Measurements from ENCODE around the gene FYTTD1. TPM values are rescaled to one million over a fixed set of nuclear protein-coding genes. Genes with fewer than 3 reads are reported as not detected.
A peak's percentile ranks its signal among the peaks of the same experiment; 100 is the strongest.
"Not testable (repeated sequence)": the region's sequence is repeated elsewhere in the genome, so short reads cannot be mapped to it uniquely, and the experiment has no call there.

FYTTD1 gene
- total RNA-seq, 1 donor from 2014 or later: 24.5 TPM

- peak; percentile 96 for DNase-seq (ENCODE audit: low read depth)
- TF ChIP-seq, protein P1, sequence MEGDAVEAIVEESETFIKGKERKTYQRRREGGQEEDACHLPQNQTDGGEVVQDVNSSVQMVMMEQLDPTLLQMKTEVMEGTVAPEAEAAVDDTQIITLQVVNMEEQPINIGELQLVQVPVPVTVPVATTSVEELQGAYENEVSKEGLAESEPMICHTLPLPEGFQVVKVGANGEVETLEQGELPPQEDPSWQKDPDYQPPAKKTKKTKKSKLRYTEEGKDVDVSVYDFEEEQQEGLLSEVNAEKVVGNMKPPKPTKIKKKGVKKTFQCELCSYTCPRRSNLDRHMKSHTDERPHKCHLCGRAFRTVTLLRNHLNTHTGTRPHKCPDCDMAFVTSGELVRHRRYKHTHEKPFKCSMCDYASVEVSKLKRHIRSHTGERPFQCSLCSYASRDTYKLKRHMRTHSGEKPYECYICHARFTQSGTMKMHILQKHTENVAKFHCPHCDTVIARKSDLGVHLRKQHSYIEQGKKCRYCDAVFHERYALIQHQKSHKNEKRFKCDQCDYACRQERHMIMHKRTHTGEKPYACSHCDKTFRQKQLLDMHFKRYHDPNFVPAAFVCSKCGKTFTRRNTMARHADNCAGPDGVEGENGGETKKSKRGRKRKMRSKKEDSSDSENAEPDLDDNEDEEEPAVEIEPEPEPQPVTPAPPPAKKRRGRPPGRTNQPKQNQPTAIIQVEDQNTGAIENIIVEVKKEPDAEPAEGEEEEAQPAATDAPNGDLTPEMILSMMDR (IDR thresholded peaks at IDR 0.05; ENCODE audit: insufficient read depth, low read length, poor library complexity, severe bottlenecking): no peak
- Histone ChIP-seq H3K27me3 (ENCODE audit: control insufficient read depth, insufficient read depth, low read length) (no peaks in the 10 kb centered on the region), H3K36me3 (ENCODE audit: control insufficient read depth, insufficient read depth, low read length) (no peaks in the 10 kb centered on the region), H3K4me3 (ENCODE audit: low read depth, low read length) (peak overlapping the region; percentile 4)
These were observed 37.5 kb upstream of the FYTTD1 start for GRCh38 chr3:197711973-197712707.

GRCh38 chr3:197713477-197713822, 36.2 kb upstream of the FYTTD1 start:
- TF ChIP-seq, protein P1 (IDR thresholded peaks at IDR 0.05; ENCODE audit: insufficient read depth, low read length, poor library complexity, severe bottlenecking): no peak
- H3K4me3 ChIP-seq (ENCODE audit: low read depth, low read length): no peak overlapping the region
- no peaks in the 10 kb centered on the region for H3K27me3 ChIP-seq (ENCODE audit: control insufficient read depth, insufficient read depth, low read length)
- H3K36me3 ChIP-seq (ENCODE audit: control insufficient read depth, insufficient read depth, low read length): no peaks in the 10 kb centered on the region
- peak; percentile 62 for DNase-seq (ENCODE audit: low read depth)

DNA sequence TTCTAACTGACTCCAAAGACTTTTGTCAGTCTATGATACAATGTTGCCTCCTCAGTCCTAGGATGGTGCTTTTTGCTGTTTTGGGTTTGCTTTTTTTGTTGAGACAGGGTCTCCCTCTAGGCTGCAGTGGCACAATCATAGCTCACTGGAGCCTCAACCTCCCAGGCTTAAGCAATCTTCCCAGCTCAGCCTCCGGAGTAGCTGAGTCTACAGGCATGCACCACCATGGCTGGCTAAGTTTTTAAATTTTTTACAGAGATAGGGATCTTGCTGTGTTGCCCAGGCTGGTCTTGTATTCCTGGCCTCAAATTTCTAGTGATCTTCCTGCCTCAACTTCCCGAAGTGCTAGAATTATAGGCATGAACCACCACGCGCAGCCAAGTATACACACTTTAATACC, 35.4 kb upstream of the FYTTD1 start:
- Histone ChIP-seq H3K36me3 (ENCODE audit: control insufficient read depth, insufficient read depth, low read length) (no peaks in the 10 kb centered on the region), H3K27me3 (ENCODE audit: control insufficient read depth, insufficient read depth, low read length) (no peaks in the 10 kb centered on the region), H3K4me3 (ENCODE audit: low read depth, low read length) (no peak overlapping the region)
- TF ChIP-seq, protein P1 (IDR thresholded peaks at IDR 0.05; ENCODE audit: insufficient read depth, low read length, poor library complexity, severe bottlenecking): no peak
- DNase-seq (ENCODE audit: low read depth): no peak

DNA sequence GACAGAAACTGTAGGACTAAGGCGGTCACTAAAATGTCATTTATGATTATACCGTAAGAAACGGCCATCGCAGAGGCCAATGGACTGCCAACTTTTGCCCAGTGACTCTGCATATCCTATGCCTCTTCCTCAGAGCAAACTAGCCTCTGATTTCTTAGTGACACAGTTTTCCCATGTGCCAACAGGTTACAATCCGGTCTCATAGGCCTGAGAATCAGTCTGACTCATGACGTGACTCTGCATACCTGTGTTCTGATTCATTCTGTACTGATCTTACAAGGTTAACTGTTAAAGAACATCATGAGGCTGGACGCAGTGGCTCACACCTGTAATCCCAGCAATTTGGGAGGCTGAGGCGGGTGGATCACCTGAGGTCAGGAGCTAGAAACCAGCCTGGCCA, 30.8 kb upstream of the FYTTD1 start:
- no peak overlapping the region for H3K4me3 ChIP-seq (ENCODE audit: low read depth, low read length)
- DNase-seq (ENCODE audit: low read depth): peak; percentile 96
- H3K27me3 ChIP-seq (ENCODE audit: control insufficient read depth, insufficient read depth, low read length): no peaks in the 10 kb centered on the region
- TF ChIP-seq, protein P1 (IDR thresholded peaks at IDR 0.05; ENCODE audit: insufficient read depth, low read length, poor library complexity, severe bottlenecking): no peak
- no peaks in the 10 kb centered on the region for H3K36me3 ChIP-seq (ENCODE audit: control insufficient read depth, insufficient read depth, low read length)

DNA sequence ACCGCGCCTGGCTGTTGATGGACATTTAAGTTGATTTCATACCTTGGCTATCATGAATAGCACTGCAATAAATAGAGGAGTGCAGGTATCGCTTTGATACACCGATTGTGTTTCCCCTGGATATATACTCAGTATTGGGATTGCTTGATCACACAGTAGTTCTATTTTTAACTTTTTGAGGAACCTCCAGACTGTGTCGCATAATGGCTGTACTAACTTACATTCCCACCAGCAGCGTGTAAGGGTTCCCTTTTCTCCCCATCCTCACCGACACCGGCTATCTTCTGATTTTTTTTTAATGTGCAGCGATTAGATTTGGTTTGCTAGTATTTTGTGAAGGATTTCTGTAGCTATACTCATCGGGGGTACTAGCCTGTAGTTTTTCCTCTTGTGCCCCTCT, 29.0 kb upstream of the FYTTD1 start:
- no peak for DNase-seq (ENCODE audit: low read depth)
- Histone ChIP-seq H3K4me3 (ENCODE audit: low read depth, low read length) (no peak overlapping the region), H3K36me3 (ENCODE audit: control insufficient read depth, insufficient read depth, low read length) (no peaks in the 10 kb centered on the region), H3K27me3 (ENCODE audit: control insufficient read depth, insufficient read depth, low read length) (no peaks in the 10 kb centered on the region)
- TF ChIP-seq, protein P1 (IDR thresholded peaks at IDR 0.05; ENCODE audit: insufficient read depth, low read length, poor library complexity, severe bottlenecking): no peak

GRCh38 chr3:197722734-197723133, 26.9 kb upstream of the FYTTD1 start:
- Histone ChIP-seq H3K4me3 (ENCODE audit: low read depth, low read length) (no peak overlapping the region), H3K36me3 (ENCODE audit: control insufficient read depth, insufficient read depth, low read length) (no peaks in the 10 kb centered on the region), H3K27me3 (ENCODE audit: control insufficient read depth, insufficient read depth, low read length) (no peaks in the 10 kb centered on the region)
- TF ChIP-seq, protein P1 (IDR thresholded peaks at IDR 0.05; ENCODE audit: insufficient read depth, low read length, poor library complexity, severe bottlenecking): no peak
- DNase-seq (ENCODE audit: low read depth): no peak

GRCh38 chr3:197727878-197728277, 21.8 kb upstream of the FYTTD1 start:
- H3K4me3 ChIP-seq (ENCODE audit: low read depth, low read length); H3K27me3 ChIP-seq (ENCODE audit: control insufficient read depth, insufficient read depth, low read length); H3K36me3 ChIP-seq (ENCODE audit: control insufficient read depth, insufficient read depth, low read length); DNase-seq (ENCODE audit: low read depth): not testable (repeated sequence)
